ENCODE data around the gene EPB41L1. TPM values are rescaled to one million over a fixed set of nuclear protein-coding genes. Genes with fewer than 3 reads are reported as not detected.

EPB41L1 gene
- total RNA-seq, 1 experiment from 2014 or later, result 38.7 TPM

DNA sequence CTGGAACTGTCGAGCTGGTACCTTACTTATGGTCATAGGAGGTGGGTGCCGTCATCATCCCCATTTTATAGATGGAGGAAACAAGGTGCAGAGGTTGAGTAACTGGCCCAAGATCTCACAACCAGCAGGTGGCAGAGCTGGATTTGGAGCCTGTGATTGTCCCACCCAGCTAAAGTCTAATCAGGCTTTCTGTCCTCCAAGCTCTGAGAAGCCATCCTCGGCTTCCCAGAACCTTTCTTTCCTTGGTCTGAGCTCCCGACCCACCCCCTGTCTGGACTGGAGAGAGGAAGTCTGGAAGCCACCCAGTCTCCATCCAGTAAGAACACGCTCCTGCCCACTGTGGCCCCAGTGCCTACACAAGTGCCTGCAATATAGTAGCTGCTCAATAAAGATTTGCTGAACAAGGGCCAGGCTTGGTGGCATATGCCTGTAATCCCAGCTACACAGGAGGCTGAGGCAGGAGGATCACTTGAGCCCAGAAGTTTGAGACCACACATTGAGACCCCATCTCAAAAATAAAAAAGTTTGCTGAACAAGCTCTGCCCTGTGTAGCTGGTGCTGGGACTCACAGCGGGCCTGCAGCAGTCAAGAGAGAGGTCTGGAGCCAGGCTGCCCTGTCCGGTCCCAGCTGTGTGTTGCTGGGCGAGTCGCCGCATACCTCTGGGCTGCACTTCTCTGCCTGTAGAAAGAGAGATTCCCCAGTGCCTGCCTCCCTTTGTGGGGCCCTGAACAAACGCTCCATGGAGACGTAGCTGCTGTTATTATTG, 119.1 kb downstream of the EPB41L1 start:
- Mint-ChIP-seq H3K9me3 (no peaks in the 10 kb centered on the region), H3K27ac (no peak overlapping the region), H3K4me1 (peaks cover 25% of the 10 kb centered on the region), H3K4me3 (no peak overlapping the region), H3K36me3 (no peaks in the 10 kb centered on the region), H3K27me3 (ENCODE audit: low read depth) (no peaks in the 10 kb centered on the region; the same call in 1 of the 2 replicates)
- ATAC-seq, result no peak; the same call in 1 of the 2 replicates
- POLR2A ChIA-PET, result no interaction called here
- TF ChIP-seq JAZF1 (CRISPR knock-in tag; IDR thresholded peaks at IDR 0.05), result no peak
- TF ChIP-seq, protein P1, sequence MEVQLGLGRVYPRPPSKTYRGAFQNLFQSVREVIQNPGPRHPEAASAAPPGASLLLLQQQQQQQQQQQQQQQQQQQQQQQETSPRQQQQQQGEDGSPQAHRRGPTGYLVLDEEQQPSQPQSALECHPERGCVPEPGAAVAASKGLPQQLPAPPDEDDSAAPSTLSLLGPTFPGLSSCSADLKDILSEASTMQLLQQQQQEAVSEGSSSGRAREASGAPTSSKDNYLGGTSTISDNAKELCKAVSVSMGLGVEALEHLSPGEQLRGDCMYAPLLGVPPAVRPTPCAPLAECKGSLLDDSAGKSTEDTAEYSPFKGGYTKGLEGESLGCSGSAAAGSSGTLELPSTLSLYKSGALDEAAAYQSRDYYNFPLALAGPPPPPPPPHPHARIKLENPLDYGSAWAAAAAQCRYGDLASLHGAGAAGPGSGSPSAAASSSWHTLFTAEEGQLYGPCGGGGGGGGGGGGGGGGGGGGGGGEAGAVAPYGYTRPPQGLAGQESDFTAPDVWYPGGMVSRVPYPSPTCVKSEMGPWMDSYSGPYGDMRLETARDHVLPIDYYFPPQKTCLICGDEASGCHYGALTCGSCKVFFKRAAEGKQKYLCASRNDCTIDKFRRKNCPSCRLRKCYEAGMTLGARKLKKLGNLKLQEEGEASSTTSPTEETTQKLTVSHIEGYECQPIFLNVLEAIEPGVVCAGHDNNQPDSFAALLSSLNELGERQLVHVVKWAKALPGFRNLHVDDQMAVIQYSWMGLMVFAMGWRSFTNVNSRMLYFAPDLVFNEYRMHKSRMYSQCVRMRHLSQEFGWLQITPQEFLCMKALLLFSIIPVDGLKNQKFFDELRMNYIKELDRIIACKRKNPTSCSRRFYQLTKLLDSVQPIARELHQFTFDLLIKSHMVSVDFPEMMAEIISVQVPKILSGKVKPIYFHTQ (CRISPR knock-in tag; IDR thresholded peaks at IDR 0.05), result no peak
- TF ChIP-seq ETV6 (CRISPR knock-in tag; IDR thresholded peaks at IDR 0.05), result no peak
- TF ChIP-seq NFYB (CRISPR knock-in tag; conservative IDR thresholded peaks at IDR 0.05; ENCODE audit: low read depth), result no peak
- no peak for TF ChIP-seq E2F4 (CRISPR knock-in tag; IDR thresholded peaks at IDR 0.05; ENCODE audit: borderline replicate concordance, low read depth)
- TF ChIP-seq E2F5 (CRISPR knock-in tag; IDR thresholded peaks at IDR 0.05), result no peak
- TF ChIP-seq, protein P2, sequence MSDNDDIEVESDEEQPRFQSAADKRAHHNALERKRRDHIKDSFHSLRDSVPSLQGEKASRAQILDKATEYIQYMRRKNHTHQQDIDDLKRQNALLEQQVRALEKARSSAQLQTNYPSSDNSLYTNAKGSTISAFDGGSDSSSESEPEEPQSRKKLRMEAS (CRISPR knock-in tag; IDR thresholded peaks at IDR 0.05), result no peak
- no peak for TF ChIP-seq ATF3 (CRISPR knock-in tag; conservative IDR thresholded peaks at IDR 0.05)
- no peak for TF ChIP-seq OVOL2 (CRISPR knock-in tag; IDR thresholded peaks at IDR 0.05; ENCODE audit: borderline replicate concordance)
- no peak for TF ChIP-seq ZNF396 (CRISPR knock-in tag; IDR thresholded peaks at IDR 0.05; ENCODE audit: borderline replicate concordance)
- TF ChIP-seq, protein P3, sequence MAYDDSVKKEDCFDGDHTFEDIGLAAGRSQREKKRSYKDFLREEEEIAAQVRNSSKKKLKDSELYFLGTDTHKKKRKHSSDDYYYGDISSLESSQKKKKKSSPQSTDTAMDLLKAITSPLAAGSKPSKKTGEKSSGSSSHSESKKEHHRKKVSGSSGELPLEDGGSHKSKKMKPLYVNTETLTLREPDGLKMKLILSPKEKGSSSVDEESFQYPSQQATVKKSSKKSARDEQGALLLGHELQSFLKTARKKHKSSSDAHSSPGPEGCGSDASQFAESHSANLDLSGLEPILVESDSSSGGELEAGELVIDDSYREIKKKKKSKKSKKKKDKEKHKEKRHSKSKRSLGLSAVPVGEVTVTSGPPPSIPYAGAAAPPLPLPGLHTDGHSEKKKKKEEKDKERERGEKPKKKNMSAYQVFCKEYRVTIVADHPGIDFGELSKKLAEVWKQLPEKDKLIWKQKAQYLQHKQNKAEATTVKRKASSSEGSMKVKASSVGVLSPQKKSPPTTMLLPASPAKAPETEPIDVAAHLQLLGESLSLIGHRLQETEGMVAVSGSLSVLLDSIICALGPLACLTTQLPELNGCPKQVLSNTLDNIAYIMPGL (CRISPR knock-in tag; IDR thresholded peaks at IDR 0.05), result no peak
- no peak for TF ChIP-seq EMX1 (CRISPR knock-in tag; IDR thresholded peaks at IDR 0.05)
- no peak for TF ChIP-seq ZNF219 (CRISPR knock-in tag; IDR thresholded peaks at IDR 0.05; ENCODE audit: borderline replicate concordance)
- no peak for TF ChIP-seq FOXJ3 (CRISPR knock-in tag; IDR thresholded peaks at IDR 0.05; ENCODE audit: borderline replicate concordance)
- TF ChIP-seq MXD4 (CRISPR knock-in tag; IDR thresholded peaks at IDR 0.05; ENCODE audit: borderline replicate concordance), result no peak
- no peak for TF ChIP-seq MYBL2 (CRISPR knock-in tag; IDR thresholded peaks at IDR 0.05)
- TF ChIP-seq, protein P4, sequence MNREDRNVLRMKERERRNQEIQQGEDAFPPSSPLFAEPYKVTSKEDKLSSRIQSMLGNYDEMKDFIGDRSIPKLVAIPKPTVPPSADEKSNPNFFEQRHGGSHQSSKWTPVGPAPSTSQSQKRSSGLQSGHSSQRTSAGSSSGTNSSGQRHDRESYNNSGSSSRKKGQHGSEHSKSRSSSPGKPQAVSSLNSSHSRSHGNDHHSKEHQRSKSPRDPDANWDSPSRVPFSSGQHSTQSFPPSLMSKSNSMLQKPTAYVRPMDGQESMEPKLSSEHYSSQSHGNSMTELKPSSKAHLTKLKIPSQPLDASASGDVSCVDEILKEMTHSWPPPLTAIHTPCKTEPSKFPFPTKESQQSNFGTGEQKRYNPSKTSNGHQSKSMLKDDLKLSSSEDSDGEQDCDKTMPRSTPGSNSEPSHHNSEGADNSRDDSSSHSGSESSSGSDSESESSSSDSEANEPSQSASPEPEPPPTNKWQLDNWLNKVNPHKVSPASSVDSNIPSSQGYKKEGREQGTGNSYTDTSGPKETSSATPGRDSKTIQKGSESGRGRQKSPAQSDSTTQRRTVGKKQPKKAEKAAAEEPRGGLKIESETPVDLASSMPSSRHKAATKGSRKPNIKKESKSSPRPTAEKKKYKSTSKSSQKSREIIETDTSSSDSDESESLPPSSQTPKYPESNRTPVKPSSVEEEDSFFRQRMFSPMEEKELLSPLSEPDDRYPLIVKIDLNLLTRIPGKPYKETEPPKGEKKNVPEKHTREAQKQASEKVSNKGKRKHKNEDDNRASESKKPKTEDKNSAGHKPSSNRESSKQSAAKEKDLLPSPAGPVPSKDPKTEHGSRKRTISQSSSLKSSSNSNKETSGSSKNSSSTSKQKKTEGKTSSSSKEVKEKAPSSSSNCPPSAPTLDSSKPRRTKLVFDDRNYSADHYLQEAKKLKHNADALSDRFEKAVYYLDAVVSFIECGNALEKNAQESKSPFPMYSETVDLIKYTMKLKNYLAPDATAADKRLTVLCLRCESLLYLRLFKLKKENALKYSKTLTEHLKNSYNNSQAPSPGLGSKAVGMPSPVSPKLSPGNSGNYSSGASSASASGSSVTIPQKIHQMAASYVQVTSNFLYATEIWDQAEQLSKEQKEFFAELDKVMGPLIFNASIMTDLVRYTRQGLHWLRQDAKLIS (CRISPR knock-in tag; IDR thresholded peaks at IDR 0.05; ENCODE audit: borderline replicate concordance), result no peak
- TF ChIP-seq ERG (CRISPR knock-in tag; IDR thresholded peaks at IDR 0.05), result no peak
- TF ChIP-seq CREB1 (CRISPR knock-in tag; IDR thresholded peaks at IDR 0.05), result no peak
- no peak for TF ChIP-seq CREM (CRISPR knock-in tag; IDR thresholded peaks at IDR 0.05)
- CTCF ChIA-PET, result interaction anchor here (0.6 to 6.1 kb wide), 19 partner anchors 12 to 297 kb away, joined by 3 to 90 read pairs (median 4); no protein-coding TSS in a partner anchor
- DNase-seq (ENCODE audit: low spot score), result no peak
